Loucy (cell line): ENCODE measurements around the gene SLC25A42.
"Not testable (repeated sequence)": the region's sequence is repeated elsewhere in the genome, so short reads cannot be mapped to it uniquely, and the experiment has no call there.

Experiments
- EZH2phosphoT487 ChIP-seq: fragments of 200-600 bp; IDR thresholded peaks from 2 replicates; pipeline ENCODE4 v1.6.1; 2018; ENCODE audit warnings: antibody characterized with exemption, mild to moderate bottlenecking, moderate library complexity, borderline replicate concordance
- TF ChIP-seq, protein P1 (sequence below): fragments of 200-600 bp; sonication (generic); conservative IDR thresholded peaks from 2 replicates; pipeline ENCODE4 v1.5.1; 2014; ENCODE audit warnings: mild to moderate bottlenecking, antibody characterized with exemption, low read length

DNA sequence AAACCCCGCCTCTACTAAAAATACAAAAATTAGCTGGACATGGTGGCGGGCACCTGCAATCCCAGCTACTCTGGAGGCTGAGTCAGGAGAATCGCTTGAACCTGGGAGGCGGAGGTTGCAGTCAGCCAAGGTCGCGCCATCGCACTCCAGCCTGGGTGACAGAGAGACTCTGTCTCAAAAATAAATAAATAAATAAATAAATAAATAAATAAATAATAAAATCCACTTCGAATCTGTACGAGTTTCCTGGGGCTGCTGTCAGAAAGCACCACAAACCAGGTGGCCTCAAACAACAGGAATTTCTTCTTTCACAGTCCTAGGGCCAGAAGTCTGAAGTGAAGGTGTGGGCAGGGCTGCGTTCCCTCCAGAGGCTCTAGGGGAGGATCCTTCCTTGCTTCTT, 38.8 kb downstream of the SLC25A42 start:
- TF ChIP-seq, protein P1, sequence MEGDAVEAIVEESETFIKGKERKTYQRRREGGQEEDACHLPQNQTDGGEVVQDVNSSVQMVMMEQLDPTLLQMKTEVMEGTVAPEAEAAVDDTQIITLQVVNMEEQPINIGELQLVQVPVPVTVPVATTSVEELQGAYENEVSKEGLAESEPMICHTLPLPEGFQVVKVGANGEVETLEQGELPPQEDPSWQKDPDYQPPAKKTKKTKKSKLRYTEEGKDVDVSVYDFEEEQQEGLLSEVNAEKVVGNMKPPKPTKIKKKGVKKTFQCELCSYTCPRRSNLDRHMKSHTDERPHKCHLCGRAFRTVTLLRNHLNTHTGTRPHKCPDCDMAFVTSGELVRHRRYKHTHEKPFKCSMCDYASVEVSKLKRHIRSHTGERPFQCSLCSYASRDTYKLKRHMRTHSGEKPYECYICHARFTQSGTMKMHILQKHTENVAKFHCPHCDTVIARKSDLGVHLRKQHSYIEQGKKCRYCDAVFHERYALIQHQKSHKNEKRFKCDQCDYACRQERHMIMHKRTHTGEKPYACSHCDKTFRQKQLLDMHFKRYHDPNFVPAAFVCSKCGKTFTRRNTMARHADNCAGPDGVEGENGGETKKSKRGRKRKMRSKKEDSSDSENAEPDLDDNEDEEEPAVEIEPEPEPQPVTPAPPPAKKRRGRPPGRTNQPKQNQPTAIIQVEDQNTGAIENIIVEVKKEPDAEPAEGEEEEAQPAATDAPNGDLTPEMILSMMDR, result not testable (repeated sequence)
- TF ChIP-seq EZH2phosphoT487, result not testable (repeated sequence)
